DND-41 (cell line): ENCODE data around the gene EHF.

ENCODE experiments used
- EZH2 ChIP-seq: IDR thresholded peaks from 3 replicates; pipeline ENCODE4 v1.6.1; 2012; ENCODE audit warnings: borderline replicate concordance, low read depth, mild to moderate bottlenecking, moderate library complexity, low read length, inconsistent platforms; ENCODE audit not compliant: severe bottlenecking
- TF ChIP-seq, protein P1 (sequence below): IDR thresholded peaks from 2 replicates; pipeline ENCODE4 v1.5.1; 2012; ENCODE audit warnings: borderline replicate concordance, low read length, moderate library complexity, mild to moderate bottlenecking; ENCODE audit not compliant: poor library complexity, severe bottlenecking; ENCODE audit errors: extremely low read depth

- TF ChIP-seq, protein P1, sequence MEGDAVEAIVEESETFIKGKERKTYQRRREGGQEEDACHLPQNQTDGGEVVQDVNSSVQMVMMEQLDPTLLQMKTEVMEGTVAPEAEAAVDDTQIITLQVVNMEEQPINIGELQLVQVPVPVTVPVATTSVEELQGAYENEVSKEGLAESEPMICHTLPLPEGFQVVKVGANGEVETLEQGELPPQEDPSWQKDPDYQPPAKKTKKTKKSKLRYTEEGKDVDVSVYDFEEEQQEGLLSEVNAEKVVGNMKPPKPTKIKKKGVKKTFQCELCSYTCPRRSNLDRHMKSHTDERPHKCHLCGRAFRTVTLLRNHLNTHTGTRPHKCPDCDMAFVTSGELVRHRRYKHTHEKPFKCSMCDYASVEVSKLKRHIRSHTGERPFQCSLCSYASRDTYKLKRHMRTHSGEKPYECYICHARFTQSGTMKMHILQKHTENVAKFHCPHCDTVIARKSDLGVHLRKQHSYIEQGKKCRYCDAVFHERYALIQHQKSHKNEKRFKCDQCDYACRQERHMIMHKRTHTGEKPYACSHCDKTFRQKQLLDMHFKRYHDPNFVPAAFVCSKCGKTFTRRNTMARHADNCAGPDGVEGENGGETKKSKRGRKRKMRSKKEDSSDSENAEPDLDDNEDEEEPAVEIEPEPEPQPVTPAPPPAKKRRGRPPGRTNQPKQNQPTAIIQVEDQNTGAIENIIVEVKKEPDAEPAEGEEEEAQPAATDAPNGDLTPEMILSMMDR: no peak
- no peak for TF ChIP-seq EZH2
These were observed 86.6 kb downstream of the EHF start for GRCh38 chr11:34707462-34707840.
